ENCODE results near the gene NSD2.

Gene NSD2

GRCh38 chr4:1882850-1883271 lies 11.7 kb downstream of the NSD2 start:
- no peaks in the 10 kb centered on the region for H3K27me3 ChIP-seq (replicated peaks in 2 of 5; ENCODE audit: control insufficient read depth in 4 of 5, insufficient read depth in 5 of 5, low read length in 4 of 5)
- POLR2A ChIA-PET = interaction anchor here (0.6 to 0.7 kb wide), 2 partner anchors 13 to 28 kb away, joined by 3 read pairs; no protein-coding TSS in a partner anchor
- CTCF ChIA-PET = interaction anchor here (0.9 to 13.2 kb wide), 4 partner anchors 17 to 44 kb away, joined by 3 to 89 read pairs (median 6); no protein-coding TSS in a partner anchor
- H3K27ac ChIP-seq (ENCODE audit: insufficient read depth in 1 of 2, low read depth in 1 of 2, low read length in 2 of 2, poor library complexity in 1 of 2, severe bottlenecking in 2 of 2) = no peak overlapping the region
- 75% methylated on average over 1 of the region's 1 CpG for WGBS (ENCODE audit: insufficient coverage)
- H3K36me3 ChIP-seq (ENCODE audit: control insufficient read depth in 4 of 4, insufficient read depth in 4 of 4, low read length in 3 of 4) = peaks cover 0 to 7% (median 1%) of the 10 kb centered on the region in 4 experiments
- H3K9me3 ChIP-seq (ENCODE audit: control extremely low read depth in 1 of 5, control insufficient read depth in 4 of 5, insufficient read depth in 2 of 5, low read depth in 1 of 5, low read length in 4 of 5) = peaks cover 0 to 3% (median 0%) of the 10 kb centered on the region in 5 experiments
- no peak overlapping the region for H3K4me3 ChIP-seq (ENCODE audit: control insufficient read depth in 1 of 7, extremely low read depth in 1 of 7, insufficient read depth in 4 of 7, low read depth in 2 of 7, low read length in 6 of 7)
- H3K4me1 ChIP-seq (ENCODE audit: control extremely low read depth in 1 of 4, control insufficient read depth in 4 of 4, insufficient read depth in 4 of 4, low read length in 3 of 4) = peaks cover 0 to 37% (median 5%) of the 10 kb centered on the region in 4 experiments
- DNase-seq = peak; percentile 55 to 81 (median 67)

GRCh38 chr4:1883583-1883982 lies 12.4 kb downstream of the NSD2 start:
- Histone ChIP-seq H3K36me3 (ENCODE audit: control insufficient read depth in 4 of 4, insufficient read depth in 4 of 4, low read length in 3 of 4) (peaks cover 0 to 7% (median 1%) of the 10 kb centered on the region in 4 experiments), H3K27me3 (replicated peaks in 2 of 5; ENCODE audit: control insufficient read depth in 4 of 5, insufficient read depth in 5 of 5, low read length in 4 of 5) (no peaks in the 10 kb centered on the region), H3K9me3 (ENCODE audit: control extremely low read depth in 1 of 5, control insufficient read depth in 4 of 5, insufficient read depth in 2 of 5, low read depth in 1 of 5, low read length in 4 of 5) (peaks cover 0 to 3% (median 0%) of the 10 kb centered on the region in 5 experiments), H3K4me1 (ENCODE audit: control extremely low read depth in 1 of 4, control insufficient read depth in 4 of 4, insufficient read depth in 4 of 4, low read length in 3 of 4) (peaks cover 0 to 36% (median 4%) of the 10 kb centered on the region in 4 experiments), H3K27ac (ENCODE audit: insufficient read depth in 1 of 2, low read depth in 1 of 2, low read length in 2 of 2, poor library complexity in 1 of 2, severe bottlenecking in 2 of 2) (no peak overlapping the region), H3K4me3 (ENCODE audit: control insufficient read depth in 1 of 7, extremely low read depth in 1 of 7, insufficient read depth in 4 of 7, low read depth in 2 of 7, low read length in 6 of 7) (no peak overlapping the region)
- no peak for DNase-seq
- POLR2A ChIA-PET = interaction anchor here (0.6 kb wide), 1 partner anchor 124 kb away, joined by 4 read pairs; no protein-coding TSS in a partner anchor
- CTCF ChIA-PET = interaction anchor here (0.6 to 13.2 kb wide), 5 partner anchors 16 to 155 kb away, joined by 3 to 89 read pairs (median 5); no protein-coding TSS in a partner anchor
- WGBS (ENCODE audit: insufficient coverage) = 93% methylated on average over 4 of the region's 8 CpGs

- CTCF ChIA-PET = interaction anchor here (1.8 to 13.2 kb wide), 3 partner anchors 10 to 15 kb away, joined by 5 to 89 read pairs (median 13); no protein-coding TSS in a partner anchor
- no peak for DNase-seq
- Histone ChIP-seq H3K9me3 (ENCODE audit: control extremely low read depth in 1 of 5, control insufficient read depth in 4 of 5, insufficient read depth in 2 of 5, low read depth in 1 of 5, low read length in 4 of 5) (peaks cover 0 to 3% (median 0%) of the 10 kb centered on the region in 5 experiments), H3K36me3 (ENCODE audit: control insufficient read depth in 4 of 4, insufficient read depth in 4 of 4, low read length in 3 of 4) (peaks cover 0 to 3% (median 1%) of the 10 kb centered on the region in 4 experiments), H3K4me1 (ENCODE audit: control extremely low read depth in 1 of 4, control insufficient read depth in 4 of 4, insufficient read depth in 4 of 4, low read length in 3 of 4) (peaks cover 0 to 24% (median 3%) of the 10 kb centered on the region in 4 experiments), H3K4me3 (ENCODE audit: control insufficient read depth in 1 of 7, extremely low read depth in 1 of 7, insufficient read depth in 4 of 7, low read depth in 2 of 7, low read length in 6 of 7) (no peak overlapping the region), H3K27ac (ENCODE audit: insufficient read depth in 1 of 2, low read depth in 1 of 2, low read length in 2 of 2, poor library complexity in 1 of 2, severe bottlenecking in 2 of 2) (no peak overlapping the region), H3K27me3 (replicated peaks in 2 of 5; ENCODE audit: control insufficient read depth in 4 of 5, insufficient read depth in 5 of 5, low read length in 4 of 5) (no peaks in the 10 kb centered on the region)
- POLR2A ChIA-PET = no interaction called here
- WGBS (ENCODE audit: insufficient coverage) = 100% methylated on average over 1 of the region's 2 CpGs
These were observed 14.2 kb downstream of the NSD2 start for GRCh38 chr4:1885414-1885813.

GRCh38 chr4:1887052-1887451 lies 15.9 kb downstream of the NSD2 start:
- Histone ChIP-seq H3K36me3 (ENCODE audit: control insufficient read depth in 4 of 4, insufficient read depth in 4 of 4, low read length in 3 of 4) (peaks cover 0 to 3% (median 1%) of the 10 kb centered on the region in 4 experiments), H3K27ac (ENCODE audit: insufficient read depth in 1 of 2, low read depth in 1 of 2, low read length in 2 of 2, poor library complexity in 1 of 2, severe bottlenecking in 2 of 2) (no peak overlapping the region), H3K4me3 (ENCODE audit: control insufficient read depth in 1 of 7, extremely low read depth in 1 of 7, insufficient read depth in 4 of 7, low read depth in 2 of 7, low read length in 6 of 7) (no peak overlapping the region), H3K27me3 (replicated peaks in 2 of 5; ENCODE audit: control insufficient read depth in 4 of 5, insufficient read depth in 5 of 5, low read length in 4 of 5) (no peaks in the 10 kb centered on the region), H3K4me1 (ENCODE audit: control extremely low read depth in 1 of 4, control insufficient read depth in 4 of 4, insufficient read depth in 4 of 4, low read length in 3 of 4) (peaks cover 0 to 16% (median under 1%) of the 10 kb centered on the region in 4 experiments), H3K9me3 (ENCODE audit: control extremely low read depth in 1 of 5, control insufficient read depth in 4 of 5, insufficient read depth in 2 of 5, low read depth in 1 of 5, low read length in 4 of 5) (peaks cover 0 to 3% (median 0%) of the 10 kb centered on the region in 5 experiments)
- POLR2A ChIA-PET = interaction anchor here (0.8 kb wide), 1 partner anchor 24 kb away, joined by 3 read pairs; no protein-coding TSS in a partner anchor
- WGBS (ENCODE audit: insufficient coverage) = 50% methylated on average over 1 of the region's 2 CpGs
- CTCF ChIA-PET = interaction anchor here (1.2 to 13.2 kb wide), 5 partner anchors 11 to 72 kb away, joined by 4 to 89 read pairs (median 6); no protein-coding TSS in a partner anchor
- DNase-seq = no peak

- POLR2A ChIA-PET = no interaction called here
- Histone ChIP-seq H3K27me3 (replicated peaks in 2 of 5; ENCODE audit: control insufficient read depth in 4 of 5, insufficient read depth in 5 of 5, low read length in 4 of 5) (no peaks in the 10 kb centered on the region), H3K4me1 (ENCODE audit: control extremely low read depth in 1 of 4, control insufficient read depth in 4 of 4, insufficient read depth in 4 of 4, low read length in 3 of 4) (peaks cover 0 to 13% (median 0%) of the 10 kb centered on the region in 4 experiments), H3K27ac (ENCODE audit: insufficient read depth in 1 of 2, low read depth in 1 of 2, low read length in 2 of 2, poor library complexity in 1 of 2, severe bottlenecking in 2 of 2) (no peak overlapping the region), H3K9me3 (ENCODE audit: control extremely low read depth in 1 of 5, control insufficient read depth in 4 of 5, insufficient read depth in 2 of 5, low read depth in 1 of 5, low read length in 4 of 5) (peaks cover 0 to 3% (median 0%) of the 10 kb centered on the region in 5 experiments), H3K4me3 (ENCODE audit: control insufficient read depth in 1 of 7, extremely low read depth in 1 of 7, insufficient read depth in 4 of 7, low read depth in 2 of 7, low read length in 6 of 7) (no peak overlapping the region), H3K36me3 (ENCODE audit: control insufficient read depth in 4 of 4, insufficient read depth in 4 of 4, low read length in 3 of 4) (peaks cover 0 to 13% (median 3%) of the 10 kb centered on the region in 4 experiments)
- CTCF ChIA-PET = interaction anchor here (1.0 to 13.2 kb wide), 4 partner anchors 9 to 143 kb away, joined by 3 to 89 read pairs (median 4); no protein-coding TSS in a partner anchor
- 97% methylated on average over 8 of the region's 11 CpGs for WGBS (ENCODE audit: insufficient coverage)
- no peak for DNase-seq
These were observed 19.9 kb downstream of the NSD2 start for GRCh38 chr4:1890979-1891570.

GRCh38 chr4:1895971-1896657 lies 24.9 kb downstream of the NSD2 start:
- POLR2A ChIA-PET = interaction anchor here (1.0 kb wide), 1 partner anchor 13 kb away, joined by 3 read pairs; no protein-coding TSS in a partner anchor
- DNase-seq = no peak
- CTCF ChIA-PET = interaction anchor here (0.6 to 9.0 kb wide), 3 partner anchors 12 to 148 kb away, joined by 3 to 68 read pairs (median 9); no protein-coding TSS in a partner anchor
- Histone ChIP-seq H3K4me1 (ENCODE audit: control extremely low read depth in 1 of 4, control insufficient read depth in 4 of 4, insufficient read depth in 4 of 4, low read length in 3 of 4) (peaks cover 0 to 3% (median 3%) of the 10 kb centered on the region in 4 experiments), H3K27me3 (replicated peaks in 2 of 5; ENCODE audit: control insufficient read depth in 4 of 5, insufficient read depth in 5 of 5, low read length in 4 of 5) (no peaks in the 10 kb centered on the region), H3K36me3 (ENCODE audit: control insufficient read depth in 4 of 4, insufficient read depth in 4 of 4, low read length in 3 of 4) (peaks cover 0 to 28% (median 7%) of the 10 kb centered on the region in 4 experiments), H3K9me3 (ENCODE audit: control extremely low read depth in 1 of 5, control insufficient read depth in 4 of 5, insufficient read depth in 2 of 5, low read depth in 1 of 5, low read length in 4 of 5) (no peaks in the 10 kb centered on the region), H3K27ac (ENCODE audit: insufficient read depth in 1 of 2, low read depth in 1 of 2, low read length in 2 of 2, poor library complexity in 1 of 2, severe bottlenecking in 2 of 2) (no peak overlapping the region), H3K4me3 (ENCODE audit: control insufficient read depth in 1 of 7, extremely low read depth in 1 of 7, insufficient read depth in 4 of 7, low read depth in 2 of 7, low read length in 6 of 7) (no peak overlapping the region)
- 97% methylated on average over 8 of the region's 8 CpGs for WGBS (ENCODE audit: insufficient coverage)
